ENCODE data around the gene CDKAL1. TPM values are rescaled to one million over a fixed set of nuclear protein-coding genes. Genes with fewer than 3 reads are reported as not detected.

The CDKAL1 gene
- total and polyA plus RNA-seq, 2 of the 13 experiments (the other 11 are each of a cell fraction or from before 2014, with no cell fraction given), result 9.5 to 27.7 TPM

DNA sequence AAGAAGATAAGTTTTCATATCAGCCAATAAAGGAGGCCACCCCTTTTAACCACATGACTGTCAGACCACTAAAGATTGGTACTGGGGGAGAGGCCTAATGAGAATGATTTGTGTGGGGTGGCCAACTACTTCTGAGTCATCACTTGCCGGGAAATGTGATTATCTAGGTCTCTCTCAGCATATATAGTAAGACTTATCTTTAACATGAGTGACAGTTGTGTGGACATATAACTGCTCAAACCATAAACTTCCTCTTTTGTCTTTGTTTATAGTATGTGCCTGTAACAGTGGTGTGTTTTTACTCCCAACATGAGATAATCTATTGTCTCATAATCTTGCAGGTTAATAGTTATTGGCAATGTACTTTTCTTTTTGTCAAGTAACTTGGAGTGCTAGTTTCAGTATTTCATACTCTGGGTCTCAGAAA, 312.4 kb downstream of the CDKAL1 start (continued):
- no peak for TF ChIP-seq NR2C2 (CRISPR knock-in tag; IDR thresholded peaks at IDR 0.05; ENCODE audit: borderline replicate concordance)
- no peak for TF ChIP-seq IRF2 (CRISPR knock-in tag; IDR thresholded peaks at IDR 0.05)
- TF ChIP-seq SATB2 (CRISPR knock-in tag; IDR thresholded peaks at IDR 0.05), result no peak
- TF ChIP-seq, protein P1, sequence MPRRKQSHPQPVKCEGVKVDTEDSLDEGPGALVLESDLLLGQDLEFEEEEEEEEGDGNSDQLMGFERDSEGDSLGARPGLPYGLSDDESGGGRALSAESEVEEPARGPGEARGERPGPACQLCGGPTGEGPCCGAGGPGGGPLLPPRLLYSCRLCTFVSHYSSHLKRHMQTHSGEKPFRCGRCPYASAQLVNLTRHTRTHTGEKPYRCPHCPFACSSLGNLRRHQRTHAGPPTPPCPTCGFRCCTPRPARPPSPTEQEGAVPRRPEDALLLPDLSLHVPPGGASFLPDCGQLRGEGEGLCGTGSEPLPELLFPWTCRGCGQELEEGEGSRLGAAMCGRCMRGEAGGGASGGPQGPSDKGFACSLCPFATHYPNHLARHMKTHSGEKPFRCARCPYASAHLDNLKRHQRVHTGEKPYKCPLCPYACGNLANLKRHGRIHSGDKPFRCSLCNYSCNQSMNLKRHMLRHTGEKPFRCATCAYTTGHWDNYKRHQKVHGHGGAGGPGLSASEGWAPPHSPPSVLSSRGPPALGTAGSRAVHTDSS (CRISPR knock-in tag; conservative IDR thresholded peaks at IDR 0.05), result no peak
- TF ChIP-seq NR2F6 (IDR thresholded peaks at IDR 0.05), result no peak
- TF ChIP-seq NR2F6 (CRISPR knock-in tag; IDR thresholded peaks at IDR 0.05), result no peak
- TF ChIP-seq ZNF274 (CRISPR knock-in tag; IDR thresholded peaks at IDR 0.05), result no peak
- no peak for TF ChIP-seq MAF1 (CRISPR knock-in tag; IDR thresholded peaks at IDR 0.05; ENCODE audit: borderline replicate concordance)

DNA sequence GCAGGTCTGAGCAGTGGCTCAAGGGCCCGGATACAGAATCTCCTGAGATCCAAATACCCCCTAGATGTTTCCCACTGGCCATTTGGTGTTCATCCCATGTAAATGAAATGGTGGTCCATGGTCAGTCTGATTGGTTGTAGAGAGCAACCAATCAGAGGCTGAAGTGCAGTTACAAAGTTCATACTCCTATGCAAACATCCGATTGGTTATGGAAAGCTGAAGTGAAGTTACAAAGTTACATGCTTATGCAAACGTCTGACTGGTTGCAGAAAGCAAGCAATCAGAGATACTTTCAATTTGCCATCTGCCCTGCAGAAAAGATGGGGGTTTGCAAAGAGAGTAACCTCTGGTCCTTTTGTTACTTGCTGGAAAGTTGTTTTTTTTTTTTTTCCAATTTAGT, 313.6 kb downstream of the CDKAL1 start:
- BruUV-seq (replicated peaks), result no TSS peak
- no peaks in the 10 kb centered on the region for H4K20me1 ChIP-seq (ENCODE audit: insufficient read depth, low read length)
- in situ Hi-C loops (cut with HindIII; ENCODE audit: extremely low pct_ligation_motif_present, low pct_unique_long_range_greater_than_20kb) (no loop called here), intact Hi-C loops (cut with micrococcal nuclease; ENCODE audit: unreplicated experiment) (no loop called here)
- POLR2A ChIA-PET, result no interaction called here
- H3K79me2 ChIP-seq (ENCODE audit: insufficient read depth, low read length), result no peaks in the 10 kb centered on the region
- no peaks in the 10 kb centered on the region for H3K27me3 ChIP-seq (ENCODE audit: control insufficient read depth in 1 of 2, insufficient read depth in 2 of 2, low read length in 2 of 2)
- H3K4me1 ChIP-seq (ENCODE audit: insufficient read depth, low read length), result peaks cover 13% of the 10 kb centered on the region
- no peaks in the 10 kb centered on the region for H3K36me3 ChIP-seq (replicated peaks in 1 of 2; ENCODE audit: control insufficient read depth in 1 of 2, insufficient read depth in 2 of 2, low read length in 2 of 2)
- FAIRE-seq, result peak; percentile 79
- peak overlapping the region; percentile 8; the same call in 1 of the 2 replicates for H3K4me2 ChIP-seq (ENCODE audit: low read depth, low read length)
- H2AFZ ChIP-seq (ENCODE audit: low read length), result no peak overlapping the region
- whole genome bisulfite sequencing (ENCODE audit: low lambda C conversion rate), result 57% methylated on average over 3 of the region's 3 CpGs
- peak overlapping the region; percentile 21 for H3K27ac ChIP-seq (ENCODE audit: extremely low read length, insufficient read depth, low read length)
- H3K9ac ChIP-seq (ENCODE audit: insufficient read depth, low read depth, low read length), result no peak overlapping the region
- no peaks in the 10 kb centered on the region for H3K9me3 ChIP-seq (ENCODE audit: low read length)
- no peak overlapping the region for H3K4me3 ChIP-seq (replicated peaks in 1 of 3; ENCODE audit: insufficient read depth in 1 of 3, low read depth in 2 of 3, low read length in 3 of 3)
- DNase-seq (ENCODE audit: low spot score), result peak; percentile 55
- CTCF ChIA-PET (ENCODE audit: low intra/inter-chr PET ratio, low total read pairs), result no interaction called here
- peak; percentile 88 for ATAC-seq
- TF ChIP-seq POGZ (CRISPR knock-in tag; IDR thresholded peaks at IDR 0.05), result peak; percentile 84
- no peak for TF ChIP-seq ZNF775 (CRISPR knock-in tag; IDR thresholded peaks at IDR 0.05; ENCODE audit: borderline replicate concordance)
- TF ChIP-seq NFYB (CRISPR knock-in tag; IDR thresholded peaks at IDR 0.05), result peak; percentile 74
- no peak for TF ChIP-seq ZNF546 (CRISPR knock-in tag; conservative IDR thresholded peaks at IDR 0.05)
- no peak for TF ChIP-seq ZNF501 (CRISPR knock-in tag; IDR thresholded peaks at IDR 0.05)
- no peak for TF ChIP-seq ZNF264 (CRISPR knock-in tag; IDR thresholded peaks at IDR 0.05)
- no peak for TF ChIP-seq NFKB2 (CRISPR knock-in tag; IDR thresholded peaks at IDR 0.05; ENCODE audit: borderline replicate concordance)
- no peak for TF ChIP-seq ZNF777 (CRISPR knock-in tag; IDR thresholded peaks at IDR 0.05)
- TF ChIP-seq IRX3 (CRISPR knock-in tag; IDR thresholded peaks at IDR 0.05; ENCODE audit: borderline replicate concordance, low read depth), result no peak
- no peak for TF ChIP-seq SETDB1 (CRISPR knock-in tag; IDR thresholded peaks at IDR 0.05; ENCODE audit: borderline replicate concordance)
- TF ChIP-seq, protein P2, sequence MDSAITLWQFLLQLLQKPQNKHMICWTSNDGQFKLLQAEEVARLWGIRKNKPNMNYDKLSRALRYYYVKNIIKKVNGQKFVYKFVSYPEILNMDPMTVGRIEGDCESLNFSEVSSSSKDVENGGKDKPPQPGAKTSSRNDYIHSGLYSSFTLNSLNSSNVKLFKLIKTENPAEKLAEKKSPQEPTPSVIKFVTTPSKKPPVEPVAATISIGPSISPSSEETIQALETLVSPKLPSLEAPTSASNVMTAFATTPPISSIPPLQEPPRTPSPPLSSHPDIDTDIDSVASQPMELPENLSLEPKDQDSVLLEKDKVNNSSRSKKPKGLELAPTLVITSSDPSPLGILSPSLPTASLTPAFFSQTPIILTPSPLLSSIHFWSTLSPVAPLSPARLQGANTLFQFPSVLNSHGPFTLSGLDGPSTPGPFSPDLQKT (CRISPR knock-in tag; IDR thresholded peaks at IDR 0.05; ENCODE audit: borderline replicate concordance), result no peak
- no peak for TF ChIP-seq ELF3 (CRISPR knock-in tag; IDR thresholded peaks at IDR 0.05)
- no peak for TF ChIP-seq FOSL1 (CRISPR knock-in tag; IDR thresholded peaks at IDR 0.05; ENCODE audit: borderline replicate concordance)
